NOMO-1 treated with DMSO at 0.1 percent for 48 hours (cell line): Measurements from ENCODE around the gene RNF146.
"Not testable (repeated sequence)": the region's sequence is repeated elsewhere in the genome, so short reads cannot be mapped to it uniquely, and the experiment has no call there.

Source experiments
- DNase-seq: peaks from one replicate; lab custom pipeline; 2025; ENCODE audit not compliant: unreplicated experiment; lab: John Stamatoyannopoulos, UW

The RNF146 gene

GRCh38 chr6:127282184-127282583, 15.5 kb downstream of the RNF146 start:
- DNase-seq = no peak

GRCh38 chr6:127288705-127289104, 22.0 kb downstream of the RNF146 start:
- DNase-seq = no peak

DNA sequence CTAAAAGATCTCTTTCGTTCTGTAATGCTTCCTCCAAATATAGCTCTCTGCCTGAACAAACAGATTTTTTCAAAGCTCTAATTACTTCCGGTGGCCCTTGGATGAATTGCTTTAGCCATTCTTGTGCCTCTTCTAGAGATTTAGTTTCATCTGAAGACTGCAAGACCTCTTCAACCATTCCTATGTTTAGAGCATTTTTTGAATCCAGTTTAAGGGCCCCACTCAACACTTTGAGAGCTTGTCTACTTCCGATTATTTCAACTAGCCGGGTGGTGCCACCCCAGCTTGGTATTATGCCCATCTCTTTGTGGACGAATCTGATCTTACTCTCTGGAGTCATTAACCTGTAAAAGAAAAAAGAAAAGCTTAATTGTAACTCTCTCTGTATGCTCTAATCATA, 23.3 kb downstream of the RNF146 start:
- DNase-seq = peak; percentile 55

GRCh38 chr6:127290391-127291265, 24.0 kb downstream of the RNF146 start:
- DNase-seq = no peak

GRCh38 chr6:127291495-127291894, 24.8 kb downstream of the RNF146 start:
- no peak for DNase-seq

- no peak for DNase-seq
Observed at GRCh38 chr6:127297502-127298070, 30.9 kb downstream of the RNF146 start.

DNA sequence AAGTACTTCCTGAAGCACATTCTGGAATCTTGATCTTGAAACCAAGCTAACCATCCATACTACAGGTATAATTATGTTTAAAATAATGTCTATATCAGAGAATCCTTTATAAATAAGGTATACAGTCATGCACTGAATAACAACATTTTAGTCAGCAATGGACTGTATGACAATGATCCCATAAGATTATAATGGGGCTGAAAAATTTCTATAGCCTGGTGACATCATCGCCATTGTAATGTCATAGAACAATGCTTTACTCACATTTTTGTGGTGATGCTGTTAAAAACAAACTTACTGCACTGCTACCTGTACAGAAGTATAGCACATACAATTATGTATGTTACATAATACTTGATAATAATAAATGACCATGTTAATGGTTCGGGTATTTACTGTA, 31.8 kb downstream of the RNF146 start:
- DNase-seq = no peak

- DNase-seq = no peak
Observed at GRCh38 chr6:127299522-127300240, 33.0 kb downstream of the RNF146 start.

- no peak for DNase-seq
Observed at GRCh38 chr6:127300411-127300810, 33.7 kb downstream of the RNF146 start.

GRCh38 chr6:127301199-127301700, 34.6 kb downstream of the RNF146 start:
- DNase-seq = peak; percentile 3

- DNase-seq = peak; percentile 89
Observed at GRCh38 chr6:127302728-127303660, 36.3 kb downstream of the RNF146 start.

GRCh38 chr6:127303917-127304316, 37.3 kb downstream of the RNF146 start:
- DNase-seq = no peak

GRCh38 chr6:127305741-127306140, 39.1 kb downstream of the RNF146 start:
- DNase-seq = no peak

GRCh38 chr6:127317388-127318128, 50.9 kb downstream of the RNF146 start:
- peak; percentile 81 for DNase-seq

DNA sequence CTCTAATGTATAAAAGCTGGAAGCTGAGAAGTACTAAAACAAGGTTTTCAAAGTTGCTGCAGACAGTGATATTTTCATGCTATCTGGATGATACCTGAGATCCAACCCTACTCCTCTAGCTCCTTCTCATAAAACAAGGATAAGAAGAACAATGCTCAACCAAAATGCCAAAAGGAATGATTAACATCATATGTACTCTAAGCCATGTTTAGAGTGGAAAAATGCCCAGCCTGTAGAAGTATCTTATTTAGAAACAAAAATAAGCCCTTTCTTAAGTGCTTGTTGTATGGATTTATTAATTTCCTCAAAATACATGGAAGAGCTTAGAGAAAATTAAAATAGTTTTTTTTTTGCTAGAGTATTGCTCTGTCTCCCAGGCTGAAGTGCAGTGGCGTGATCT, 53.0 kb downstream of the RNF146 start:
- no peak for DNase-seq

DNA sequence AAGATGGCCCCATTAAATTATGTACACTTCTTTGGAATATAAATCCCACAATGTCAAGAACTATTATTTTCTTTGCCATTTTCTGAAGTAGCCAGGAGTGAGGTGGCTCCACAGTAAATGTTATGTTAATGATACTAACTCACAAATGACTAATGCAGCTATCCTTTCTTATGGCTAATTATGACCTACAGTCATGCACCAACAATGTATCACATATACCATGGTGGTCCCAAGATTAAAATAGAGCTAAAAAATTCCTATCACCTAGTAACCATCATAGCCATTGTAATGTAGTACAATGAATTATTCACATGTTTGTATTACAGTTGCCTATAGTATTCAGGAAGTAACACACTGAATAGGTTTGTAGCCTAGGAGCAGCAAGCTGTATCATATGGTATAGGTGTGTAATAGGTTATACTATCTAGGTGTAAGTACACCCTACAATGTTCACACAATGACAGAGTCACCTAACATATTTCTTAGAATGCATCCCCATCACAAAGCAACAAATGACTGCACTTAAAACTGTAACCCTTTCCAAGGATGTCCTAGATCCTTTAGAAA, 61.5 kb downstream of the RNF146 start:
- no peak for DNase-seq

- not testable (repeated sequence) for DNase-seq
Observed at GRCh38 chr6:127331256-127331655, 64.6 kb downstream of the RNF146 start.

- DNase-seq = no peak
Observed at GRCh38 chr6:127332383-127332961, 65.8 kb downstream of the RNF146 start.
